ENCODE results near the gene GRID1. TPM values are rescaled to one million over a fixed set of nuclear protein-coding genes. Genes with fewer than 3 reads are reported as not detected.

The GRID1 gene
- total RNA-seq, 1 donor from 2014 or later: 9.2 TPM

DNA sequence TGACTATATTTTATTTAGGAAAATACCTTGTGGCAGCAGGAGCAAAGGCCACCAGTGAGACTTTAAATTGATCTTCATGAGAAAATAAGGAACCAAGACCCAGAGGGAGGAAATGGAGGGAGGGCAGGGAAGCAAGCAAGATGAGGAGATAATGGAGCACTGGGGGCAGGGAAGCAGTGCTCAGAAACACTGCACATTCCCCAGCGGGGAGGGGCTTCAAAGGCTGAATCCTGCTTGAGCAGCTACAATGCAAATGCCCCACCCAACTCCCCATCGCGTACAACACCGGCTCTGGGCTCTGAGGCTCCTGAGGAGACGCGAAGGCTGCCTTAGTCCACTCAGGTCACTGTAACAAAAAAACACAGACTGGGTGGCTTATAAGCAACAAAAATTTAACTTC lies 503.8 kb downstream of the GRID1 start:
- no peaks in the 10 kb centered on the region for H3K9me3 Mint-ChIP-seq
- no peak overlapping the region for H3K27ac Mint-ChIP-seq
- H3K36me3 Mint-ChIP-seq: no peaks in the 10 kb centered on the region
- H3K27me3 Mint-ChIP-seq: no peaks in the 10 kb centered on the region
- no peak overlapping the region for H3K4me3 Mint-ChIP-seq
- no peak for DNase-seq (ENCODE audit: extremely low spot score, unreplicated experiment)
- TF ChIP-seq, protein P1, sequence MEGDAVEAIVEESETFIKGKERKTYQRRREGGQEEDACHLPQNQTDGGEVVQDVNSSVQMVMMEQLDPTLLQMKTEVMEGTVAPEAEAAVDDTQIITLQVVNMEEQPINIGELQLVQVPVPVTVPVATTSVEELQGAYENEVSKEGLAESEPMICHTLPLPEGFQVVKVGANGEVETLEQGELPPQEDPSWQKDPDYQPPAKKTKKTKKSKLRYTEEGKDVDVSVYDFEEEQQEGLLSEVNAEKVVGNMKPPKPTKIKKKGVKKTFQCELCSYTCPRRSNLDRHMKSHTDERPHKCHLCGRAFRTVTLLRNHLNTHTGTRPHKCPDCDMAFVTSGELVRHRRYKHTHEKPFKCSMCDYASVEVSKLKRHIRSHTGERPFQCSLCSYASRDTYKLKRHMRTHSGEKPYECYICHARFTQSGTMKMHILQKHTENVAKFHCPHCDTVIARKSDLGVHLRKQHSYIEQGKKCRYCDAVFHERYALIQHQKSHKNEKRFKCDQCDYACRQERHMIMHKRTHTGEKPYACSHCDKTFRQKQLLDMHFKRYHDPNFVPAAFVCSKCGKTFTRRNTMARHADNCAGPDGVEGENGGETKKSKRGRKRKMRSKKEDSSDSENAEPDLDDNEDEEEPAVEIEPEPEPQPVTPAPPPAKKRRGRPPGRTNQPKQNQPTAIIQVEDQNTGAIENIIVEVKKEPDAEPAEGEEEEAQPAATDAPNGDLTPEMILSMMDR (conservative IDR thresholded peaks at IDR 0.05): no peak
- H3K4me1 Mint-ChIP-seq (ENCODE audit: unreplicated experiment): peaks cover 13% of the 10 kb centered on the region

GRCh38 chr10:85861513-85862197 lies 504.9 kb downstream of the GRID1 start:
- H3K27me3 Mint-ChIP-seq: no peaks in the 10 kb centered on the region
- no peaks in the 10 kb centered on the region for H3K36me3 Mint-ChIP-seq
- no peak overlapping the region for H3K27ac Mint-ChIP-seq
- TF ChIP-seq, protein P1 (conservative IDR thresholded peaks at IDR 0.05): no peak
- no peaks in the 10 kb centered on the region for H3K9me3 Mint-ChIP-seq
- DNase-seq (ENCODE audit: extremely low spot score, unreplicated experiment): no peak
- H3K4me3 Mint-ChIP-seq: no peak overlapping the region
- H3K4me1 Mint-ChIP-seq (ENCODE audit: unreplicated experiment): peaks cover 13% of the 10 kb centered on the region

DNA sequence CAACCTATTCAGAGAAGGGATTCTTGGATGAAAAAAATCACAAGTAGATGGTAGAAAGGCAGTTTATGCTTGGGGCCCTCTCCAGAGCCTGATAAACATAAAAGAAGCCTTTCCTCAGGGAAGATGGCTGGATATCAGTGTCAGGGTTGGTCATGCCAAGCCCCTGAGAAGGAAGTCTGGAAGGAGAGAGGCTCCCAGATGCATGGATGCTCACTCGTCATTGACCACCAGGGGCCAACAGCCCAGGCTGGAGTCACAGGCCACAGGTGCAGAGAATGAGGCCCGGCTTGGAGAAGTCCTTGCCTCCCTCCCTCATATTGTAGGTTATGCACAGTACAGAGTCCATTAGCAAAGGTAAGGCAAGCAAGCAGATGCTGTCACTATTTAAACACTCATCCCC lies 506.7 kb downstream of the GRID1 start:
- Mint-ChIP-seq H3K9me3 (no peaks in the 10 kb centered on the region), H3K4me3 (no peak overlapping the region), H3K27ac (no peak overlapping the region), H3K27me3 (peaks cover 2% of the 10 kb centered on the region), H3K36me3 (no peaks in the 10 kb centered on the region), H3K4me1 (ENCODE audit: unreplicated experiment) (peaks cover 13% of the 10 kb centered on the region)
- TF ChIP-seq, protein P1 (conservative IDR thresholded peaks at IDR 0.05): no peak
- no peak for DNase-seq (ENCODE audit: extremely low spot score, unreplicated experiment)

GRCh38 chr10:85858776-85859515 lies 507.6 kb downstream of the GRID1 start:
- Mint-ChIP-seq H3K36me3 (no peaks in the 10 kb centered on the region), H3K27ac (no peak overlapping the region), H3K9me3 (no peaks in the 10 kb centered on the region), H3K4me1 (ENCODE audit: unreplicated experiment) (peaks cover 11% of the 10 kb centered on the region), H3K4me3 (no peak overlapping the region), H3K27me3 (peaks cover 2% of the 10 kb centered on the region)
- TF ChIP-seq, protein P1 (conservative IDR thresholded peaks at IDR 0.05): no peak
- no peak for DNase-seq (ENCODE audit: extremely low spot score, unreplicated experiment)

GRCh38 chr10:85857791-85858190 lies 508.8 kb downstream of the GRID1 start:
- TF ChIP-seq, protein P1 (conservative IDR thresholded peaks at IDR 0.05): no peak
- Mint-ChIP-seq H3K27ac (no peak overlapping the region), H3K4me1 (ENCODE audit: unreplicated experiment) (peaks cover 5% of the 10 kb centered on the region), H3K4me3 (no peak overlapping the region), H3K9me3 (peaks cover 6% of the 10 kb centered on the region), H3K27me3 (peaks cover 2% of the 10 kb centered on the region), H3K36me3 (peaks cover 5% of the 10 kb centered on the region)
- no peak for DNase-seq (ENCODE audit: extremely low spot score, unreplicated experiment)

Measured in type B pancreatic cell (in vitro differentiated cells).